Lung (tissue), 12 donors: Measurements from ENCODE around the gene PLIN4. TPM values are rescaled to one million over a fixed set of nuclear protein-coding genes. Genes with fewer than 3 reads are reported as not detected.

Source experiments
- ATAC-seq: fragments of 200-7000 bp; cut with Tn5 transposase; one replicate; pipeline ENCODE4 v1.9.1; 2020; ENCODE audit warnings: moderate number of reproducible peaks; ENCODE audit not compliant: insufficient read depth, low FRiP score
- DNase-seq, 3 donors: peaks; one replicate each; pipeline ENCODE4 v3.0.0-alpha.2; 2013 to 2017
- H3K27ac ChIP-seq, 2 donors: one replicate each; pipeline ENCODE4 v1.5.1; 2013; ENCODE audit warnings: mild to moderate bottlenecking in 2 of 2, moderate library complexity in 2 of 2, control low read depth in 1 of 2, inconsistent platforms in 1 of 2, low read depth in 1 of 2, low read length in 1 of 2
- H3K27me3 ChIP-seq, 3 donors: one replicate each; pipeline ENCODE4 v1.5.1; 2013; ENCODE audit warnings: low read length in 2 of 3; ENCODE audit not compliant: control insufficient read depth in 3 of 3, insufficient read depth in 3 of 3
- H3K36me3 ChIP-seq, 4 donors: one replicate each; pipeline ENCODE4 v1.5.1; 2013; ENCODE audit warnings: low read length in 4 of 4, mild to moderate bottlenecking in 1 of 4, moderate library complexity in 1 of 4; ENCODE audit not compliant: control insufficient read depth in 4 of 4, insufficient read depth in 4 of 4
- H3K4me1 ChIP-seq, 5 donors: one replicate each; pipeline ENCODE4 v1.5.1; 2013; ENCODE audit warnings: low read length in 5 of 5, mild to moderate bottlenecking in 2 of 5, moderate library complexity in 1 of 5; ENCODE audit not compliant: control insufficient read depth in 5 of 5, insufficient read depth in 5 of 5
- H3K4me3 ChIP-seq: one replicate; pipeline ENCODE4 v1.5.1; 2013; ENCODE audit warnings: mild to moderate bottlenecking, control low read depth, moderate library complexity
- H3K9ac ChIP-seq, 2 donors: one replicate each; pipeline ENCODE4 v1.5.1; 2013; ENCODE audit warnings: low read length in 2 of 2, control low read depth in 1 of 2; ENCODE audit not compliant: insufficient read depth in 1 of 2
- H3K9me3 ChIP-seq, 4 donors: one replicate each; pipeline ENCODE4 v1.5.1; 2013; ENCODE audit warnings: low read length in 3 of 4, mild to moderate bottlenecking in 1 of 4, moderate library complexity in 1 of 4; ENCODE audit not compliant: control insufficient read depth in 4 of 4, insufficient read depth in 3 of 4
- CTCF ChIP-seq: IDR thresholded peaks from 2 replicates; pipeline ENCODE4 v1.5.1; 2012; ENCODE audit warnings: mild to moderate bottlenecking; ENCODE audit errors: control extremely low read depth, extremely low read depth
- WGBS, 2 donors: extraction: QIAGEN DNeasy Blood & Tissue Kit; methylation state at CpG; one replicate each; pipeline ENCODE4 v1.1.7; 2013; 5-methylcytosine and 5-hydroxymethylcytosine counted together
- polyA plus RNA-seq, 2 donors: library from polyadenylated mRNA; stranded (reverse); fragments of 200-250 nt; gene quantifications; one replicate each; pipeline ENCODE4 v1.2.1, GENCODE V29; 2013
- total RNA-seq, 2 donors: library from RNA; depleted of rRNA in 1 of 2; stranded (reverse); fragments of >200 nt in 1 of 2; gene quantifications; one replicate each; pipeline ENCODE4 v1.2.1, GENCODE V29; 2014 to 2021
- donor health status: control.
- donor health status: control.
- donor health status: Bipolar disorder and iron deficiency.
- donor health status: healthy.
- donor health status: DM: yes; HTN: yes; CAD: no.

PLIN4 gene
- total and polyA plus RNA-seq, 4 donors, result 0.85 to 5.0 (median 3.8) TPM

- Histone ChIP-seq H3K9me3 (no peaks in the 10 kb centered on the region), H3K9ac (no peak overlapping the region), H3K4me1 (no peaks in the 10 kb centered on the region), H3K27ac (no peak overlapping the region), H3K27me3 (no peaks in the 10 kb centered on the region), H3K36me3 (peaks cover 1 to 84% (median 11%) of the 10 kb centered on the region in 4 donors), H3K4me3 (no peak overlapping the region)
- ATAC-seq, result no peak
- TF ChIP-seq CTCF, result no peak
- DNase-seq, result no peak
- WGBS, 2 donors, result 95 to 98% methylated on average over 22 to 23 of the region's 23 CpGs
Observed at GRCh38 chr19:4499318-4499717, 19.0 kb downstream of the PLIN4 start.

GRCh38 chr19:4498694-4499093 lies 19.6 kb downstream of the PLIN4 start:
- 96 to 98% methylated on average over 11 to 12 of the region's 12 CpGs for WGBS, 2 donors
- no peaks in the 10 kb centered on the region for H3K4me1 ChIP-seq
- no peak overlapping the region for H3K9ac ChIP-seq
- H3K9me3 ChIP-seq, result no peaks in the 10 kb centered on the region
- no peak for ATAC-seq
- no peaks in the 10 kb centered on the region for H3K27me3 ChIP-seq
- peaks cover 2 to 84% (median 13%) of the 10 kb centered on the region in 4 donors for H3K36me3 ChIP-seq
- DNase-seq, result no peak
- H3K27ac ChIP-seq, result no peak overlapping the region
- no peak for TF ChIP-seq CTCF
- H3K4me3 ChIP-seq, result no peak overlapping the region

GRCh38 chr19:4497770-4498389 lies 20.4 kb downstream of the PLIN4 start:
- no peak overlapping the region for H3K27ac ChIP-seq
- ATAC-seq (no peak), DNase-seq (no peak)
- H3K27me3 ChIP-seq, result no peaks in the 10 kb centered on the region
- peaks cover 5 to 82% (median 13%) of the 10 kb centered on the region in 4 donors for H3K36me3 ChIP-seq
- H3K4me3 ChIP-seq, result no peak overlapping the region
- WGBS, 2 donors, result 93 to 94% methylated on average over 23 to 25 of the region's 25 CpGs
- no peaks in the 10 kb centered on the region for H3K4me1 ChIP-seq
- TF ChIP-seq CTCF, result no peak
- peaks cover 0 to 2% (median 0%) of the 10 kb centered on the region in 4 donors for H3K9me3 ChIP-seq
- no peak overlapping the region for H3K9ac ChIP-seq

GRCh38 chr19:4496304-4496703 lies 22.0 kb downstream of the PLIN4 start:
- H3K4me1 ChIP-seq, result no peaks in the 10 kb centered on the region
- no peak overlapping the region for H3K9ac ChIP-seq
- H3K27me3 ChIP-seq, result no peaks in the 10 kb centered on the region
- H3K27ac ChIP-seq, result no peak overlapping the region
- peaks cover 0 to 5% (median 0%) of the 10 kb centered on the region in 4 donors for H3K9me3 ChIP-seq
- DNase-seq, result no peak
- no peak for ATAC-seq
- no peak overlapping the region for H3K4me3 ChIP-seq
- WGBS, 2 donors, result 91% methylated on average over 18 of the region's 18 CpGs
- peaks cover 6 to 76% (median 23%) of the 10 kb centered on the region in 4 donors for H3K36me3 ChIP-seq
- TF ChIP-seq CTCF, result no peak
